Thymus (tissue), 14 donors: ENCODE results near the gene ARSK. TPM values are rescaled to one million over a fixed set of nuclear protein-coding genes. Genes with fewer than 3 reads are reported as not detected.

Experiments
- DNase-seq, 9 donors: peaks; one replicate each; pipeline ENCODE4 v3.0.0-alpha.2; 2013; ENCODE audit warnings: low spot score in 9 of 9, low read depth in 6 of 9, missing footprints in 1 of 9
- H3K27ac ChIP-seq, 2 donors: one replicate each; pipeline ENCODE4 v1.5.1; 2013; ENCODE audit warnings: control low read depth in 1 of 2, low read depth in 1 of 2, low read length in 1 of 2, mild to moderate bottlenecking in 1 of 2, moderate library complexity in 1 of 2
- H3K27me3 ChIP-seq, 2 donors: one replicate each; pipeline ENCODE4 v1.5.1; 2013; ENCODE audit warnings: low read length in 1 of 2; ENCODE audit not compliant: control insufficient read depth in 2 of 2, insufficient read depth in 1 of 2
- H3K36me3 ChIP-seq, 2 donors: one replicate each; pipeline ENCODE4 v1.5.1; 2013; ENCODE audit warnings: low read length in 1 of 2, mild to moderate bottlenecking in 1 of 2, moderate library complexity in 1 of 2; ENCODE audit not compliant: control insufficient read depth in 2 of 2, insufficient read depth in 2 of 2
- H3K4me1 ChIP-seq, 2 donors: one replicate each; pipeline ENCODE4 v1.5.1; 2013; ENCODE audit warnings: low read length in 2 of 2; ENCODE audit not compliant: control insufficient read depth in 2 of 2, insufficient read depth in 2 of 2
- H3K4me3 ChIP-seq, 2 donors: one replicate each; pipeline ENCODE4 v1.5.1; 2013; ENCODE audit warnings: low read length in 2 of 2, control low read depth in 1 of 2, mild to moderate bottlenecking in 1 of 2
- H3K9me3 ChIP-seq, 2 donors: one replicate each; pipeline ENCODE4 v1.5.1; 2013; ENCODE audit warnings: low read length in 1 of 2, mild to moderate bottlenecking in 1 of 2; ENCODE audit not compliant: control insufficient read depth in 2 of 2, insufficient read depth in 1 of 2
- WGBS: extraction: QIAGEN DNeasy Blood & Tissue Kit; methylation state at CpG from one replicate; pipeline ENCODE4 v1.1.7; 2013; 5-methylcytosine and 5-hydroxymethylcytosine counted together
- long read RNA-seq, 10 donors: transcript quantifications; one replicate each; lab custom pipeline, GENCODE V29; 2026
- polyA plus RNA-seq: library from polyadenylated mRNA; stranded (reverse); fragments of 200-250 nt; gene quantifications from one replicate; pipeline ENCODE4 v1.2.3, GENCODE V29; 2013
- total RNA-seq: library from RNA; stranded (reverse); fragments of 120-200 nt; gene quantifications from one replicate; pipeline ENCODE4 v1.2.4, GENCODE V29; 2013
- donor health status: healthy.

The ARSK gene
- 4.6 TPM for total RNA-seq
- 5.3 TPM for polyA plus RNA-seq
- long read RNA-seq, donor 1 = 0 reads
- long read RNA-seq, donor 2 = 0 reads
- long read RNA-seq, donor 3, partial matches to known transcripts = 0 of 4 reads
- long read RNA-seq, donor 3, other reads (novel, unspliced or antisense) = 0 of 4 reads
- long read RNA-seq, donor 4, partial matches to known transcripts = 0 of 1 reads
- long read RNA-seq, donor 4, other reads (novel, unspliced or antisense) = 0 of 1 reads
- long read RNA-seq, donor 5 = 0 reads
- long read RNA-seq, donor 6, partial matches to known transcripts = 0 of 1 reads
- long read RNA-seq, donor 6, other reads (novel, unspliced or antisense) = 0 of 1 reads
- long read RNA-seq, donor 7, partial matches to known transcripts = 0 of 1 reads
- long read RNA-seq, donor 7, other reads (novel, unspliced or antisense) = 0 of 1 reads
- long read RNA-seq, donor 8 = 0 reads
- long read RNA-seq, donor 9, partial matches to known transcripts = 0 of 2 reads
- long read RNA-seq, donor 9, other reads (novel, unspliced or antisense) = 0 of 2 reads
- long read RNA-seq, donor 10, partial matches to known transcripts = 0 of 1 reads
- long read RNA-seq, donor 10, other reads (novel, unspliced or antisense) = 0 of 1 reads

GRCh38 chr5:95554647-95555548 is at the start of gene ARSK, which contains the start of gene SKIC3:
Gene ARSK, plus strand, starts transcription at chr5:95555101. Its CDS starts 178 bp downstream, at chr5:95555279.
Gene SKIC3, minus strand, starts transcription at chr5:95554977. Its CDS starts 7,827 bp downstream, at chr5:95547150.
- peaks cover 3 to 12% of the 10 kb centered on the region in 2 donors for H3K4me1 ChIP-seq
- H3K27ac ChIP-seq = peak within 1 kb of the TSS; percentile 93 to 96

GRCh38 chr5:95508550-95508949 is 46.4 kb upstream of the ARSK start:
- no peak for DNase-seq
- no peaks in the 10 kb centered on the region for H3K4me1 ChIP-seq
- no peaks in the 10 kb centered on the region for H3K27me3 ChIP-seq
- WGBS = 98% methylated on average over 1 of the region's 1 CpG
- no peak overlapping the region for H3K4me3 ChIP-seq
- H3K36me3 ChIP-seq = peaks cover 20 to 69% of the 10 kb centered on the region in 2 donors
- no peak overlapping the region for H3K27ac ChIP-seq
- H3K9me3 ChIP-seq = no peaks in the 10 kb centered on the region

More at GRCh38 chr5:95554647-95555548, at the start of gene ARSK, which contains the start of gene SKIC3:
- under 1% methylated on average over 62 of the region's 63 CpGs for WGBS
- H3K9me3 ChIP-seq = no peaks in the 10 kb centered on the region
- no peaks in the 10 kb centered on the region for H3K27me3 ChIP-seq
- no peaks in the 10 kb centered on the region for H3K36me3 ChIP-seq
- peak; percentile 96 to 100 (median 99) for DNase-seq
- peak within 1 kb of the TSS; percentile 68 to 93 for H3K4me3 ChIP-seq

- H3K4me3 ChIP-seq = no peak overlapping the region
- H3K27ac ChIP-seq = no peak overlapping the region
- WGBS = 100% methylated on average over 1 of the region's 1 CpG
- no peak for DNase-seq
- H3K4me1 ChIP-seq = no peaks in the 10 kb centered on the region
- no peaks in the 10 kb centered on the region for H3K27me3 ChIP-seq
- H3K9me3 ChIP-seq = no peaks in the 10 kb centered on the region
- H3K36me3 ChIP-seq = peaks cover 20 to 74% of the 10 kb centered on the region in 2 donors
Measured at GRCh38 chr5:95511606-95512005, 43.3 kb upstream of the ARSK start.

GRCh38 chr5:95518417-95518816 is 36.5 kb upstream of the ARSK start:
- Histone ChIP-seq H3K9me3 (no peaks in the 10 kb centered on the region), H3K27me3 (no peaks in the 10 kb centered on the region), H3K4me1 (no peaks in the 10 kb centered on the region), H3K27ac (no peak overlapping the region), H3K36me3 (peaks cover 14 to 66% of the 10 kb centered on the region in 2 donors), H3K4me3 (no peak overlapping the region)
- WGBS = 97% methylated on average over 2 of the region's 2 CpGs
- DNase-seq = no peak

GRCh38 chr5:95519151-95519550 is 35.8 kb upstream of the ARSK start:
- Histone ChIP-seq H3K36me3 (peaks cover 10 to 65% of the 10 kb centered on the region in 2 donors), H3K4me1 (no peaks in the 10 kb centered on the region), H3K27ac (no peak overlapping the region), H3K4me3 (no peak overlapping the region), H3K27me3 (no peaks in the 10 kb centered on the region), H3K9me3 (no peaks in the 10 kb centered on the region)
- 98% methylated on average over 1 of the region's 1 CpG for WGBS
- no peak for DNase-seq

- no peak for DNase-seq
- Histone ChIP-seq H3K36me3 (peaks cover 10 to 66% of the 10 kb centered on the region in 2 donors), H3K4me1 (no peaks in the 10 kb centered on the region), H3K4me3 (no peak overlapping the region), H3K27me3 (no peaks in the 10 kb centered on the region), H3K27ac (no peak overlapping the region), H3K9me3 (no peaks in the 10 kb centered on the region)
- 99% methylated on average over 1 of the region's 1 CpG for WGBS
Measured at GRCh38 chr5:95519681-95520080, 35.2 kb upstream of the ARSK start.

GRCh38 chr5:95520206-95520605 is 34.7 kb upstream of the ARSK start:
- Histone ChIP-seq H3K4me1 (no peaks in the 10 kb centered on the region), H3K4me3 (no peak overlapping the region), H3K9me3 (no peaks in the 10 kb centered on the region), H3K27ac (no peak overlapping the region), H3K36me3 (peaks cover 10 to 66% of the 10 kb centered on the region in 2 donors), H3K27me3 (no peaks in the 10 kb centered on the region)
- 98% methylated on average over 1 of the region's 1 CpG for WGBS
- no peak for DNase-seq

GRCh38 chr5:95524423-95524822 is 30.5 kb upstream of the ARSK start:
- Histone ChIP-seq H3K9me3 (no peaks in the 10 kb centered on the region), H3K4me1 (no peaks in the 10 kb centered on the region), H3K4me3 (no peak overlapping the region), H3K27me3 (no peaks in the 10 kb centered on the region), H3K27ac (no peak overlapping the region), H3K36me3 (peaks cover 12 to 67% of the 10 kb centered on the region in 2 donors)
- DNase-seq = no peak
- over 99% methylated on average over 2 of the region's 2 CpGs for WGBS
